ENCODE data around the gene LRRC71. TPM values are rescaled to one million over a fixed set of nuclear protein-coding genes. Genes with fewer than 3 reads are reported as not detected.
"Not testable (repeated sequence)": the region's sequence is repeated elsewhere in the genome, so short reads cannot be mapped to it uniquely, and the experiment has no call there.

The LRRC71 gene
- total RNA-seq, 1 donor from 2014 or later: 2.5 TPM

DNA sequence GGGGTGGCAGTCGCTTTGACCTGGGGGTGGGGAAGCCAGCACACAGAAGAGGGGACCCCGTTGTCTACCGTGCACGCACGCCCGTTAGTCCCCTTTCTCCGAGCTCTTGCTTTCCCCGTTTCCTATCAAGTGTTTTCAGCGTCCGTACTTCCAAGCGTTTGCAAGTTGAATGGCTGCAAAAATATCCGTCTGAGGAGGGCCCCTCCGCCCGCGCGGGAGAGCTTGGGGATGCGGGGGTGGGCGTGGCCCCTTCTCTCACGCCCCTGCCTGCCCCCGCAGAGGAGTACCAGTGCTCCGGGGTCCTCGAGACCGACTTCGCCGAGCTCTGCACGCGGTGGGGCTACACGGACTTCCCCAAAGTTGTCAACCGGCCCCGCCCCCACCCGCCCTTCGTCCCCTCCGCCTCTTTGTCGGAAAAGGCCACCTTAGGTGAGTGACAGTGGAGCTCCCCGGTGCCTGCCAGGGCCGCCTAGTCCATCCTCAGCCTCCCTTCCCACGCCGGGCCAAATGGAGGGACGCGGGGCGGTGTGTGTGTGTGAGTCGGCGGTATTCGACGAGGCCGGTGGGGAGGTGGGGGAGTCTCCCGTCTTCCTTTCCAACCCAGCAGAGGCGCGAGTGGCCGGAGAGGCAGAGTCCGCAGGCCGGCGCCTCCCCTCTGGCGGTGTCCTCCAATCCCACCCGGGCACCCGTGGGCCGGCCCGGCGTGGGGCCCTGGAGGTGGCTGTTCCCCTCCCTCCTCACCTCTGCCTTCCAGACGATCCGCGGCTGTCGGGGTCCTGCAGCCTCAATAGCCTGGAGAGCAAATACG, 3.4 kb downstream of the LRRC71 start:
- intact Hi-C loops (cut with DNase I): no loop called here
- DNase-seq (ENCODE audit: low spot score) (no peak), ATAC-seq (no peak)

DNA sequence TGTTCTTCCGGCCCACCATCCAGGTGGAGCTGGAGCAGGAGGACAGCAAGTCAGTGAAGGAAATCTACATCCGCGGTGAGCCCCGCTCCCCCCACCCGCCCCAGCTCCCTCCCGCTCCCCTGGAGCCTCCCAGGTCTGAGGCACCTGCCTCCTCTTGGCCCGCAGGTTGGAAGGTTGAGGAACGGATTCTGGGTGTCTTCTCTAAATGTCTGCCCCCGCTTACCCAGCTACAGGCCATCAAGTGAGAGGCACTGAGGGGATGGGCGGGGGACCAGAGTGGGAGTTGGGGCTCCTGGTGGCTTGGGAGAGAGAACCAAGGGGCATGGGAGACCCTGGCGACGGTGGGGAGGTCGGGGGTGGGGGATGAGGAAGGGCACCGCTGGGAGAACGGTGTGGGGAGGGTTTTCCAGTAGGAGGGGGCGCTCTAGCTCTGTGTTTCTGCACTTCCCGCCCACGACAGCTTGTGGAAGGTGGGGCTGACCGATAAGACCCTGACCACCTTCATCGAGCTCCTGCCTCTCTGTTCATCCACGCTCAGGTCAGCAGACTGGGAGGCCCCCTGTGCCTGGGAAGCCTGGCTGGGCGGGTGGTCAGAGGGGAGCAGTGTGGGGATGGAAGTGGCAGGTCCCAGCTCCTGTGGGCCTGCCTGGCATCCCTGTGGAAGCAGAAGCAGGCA, 4.2 kb downstream of the LRRC71 start:
- no peak for ATAC-seq
- intact Hi-C loops (cut with DNase I): no loop called here

GRCh38 chr1:156925154-156926010, 5.0 kb downstream of the LRRC71 start:
- intact Hi-C loops (cut with DNase I): no loop called here
- DNase-seq (ENCODE audit: low spot score): no peak
- ATAC-seq: no peak

More for the DNA sequence above, 4.2 kb downstream of the LRRC71 start:
- DNase-seq (ENCODE audit: low spot score): no peak

GRCh38 chr1:156926175-156926574, 5.7 kb downstream of the LRRC71 start:
- DNase-seq (ENCODE audit: low spot score) (no peak), ATAC-seq (no peak)
- intact Hi-C loops (cut with DNase I): no loop called here

- intact Hi-C loops (cut with DNase I); DNase-seq (ENCODE audit: low spot score); ATAC-seq: not testable (repeated sequence)
Measured at GRCh38 chr1:156926695-156927094, 6.3 kb downstream of the LRRC71 start.

- DNase-seq (ENCODE audit: low spot score) (peak; percentile 83), ATAC-seq (peak; percentile 76)
- intact Hi-C loops (cut with DNase I): no loop called here
Measured at GRCh38 chr1:156927215-156928042, 7.0 kb downstream of the LRRC71 start.

GRCh38 chr1:156928043-156928602, 7.7 kb downstream of the LRRC71 start:
- DNase-seq (ENCODE audit: low spot score) (no peak), ATAC-seq (no peak)
- intact Hi-C loops (cut with DNase I): no loop called here

DNA sequence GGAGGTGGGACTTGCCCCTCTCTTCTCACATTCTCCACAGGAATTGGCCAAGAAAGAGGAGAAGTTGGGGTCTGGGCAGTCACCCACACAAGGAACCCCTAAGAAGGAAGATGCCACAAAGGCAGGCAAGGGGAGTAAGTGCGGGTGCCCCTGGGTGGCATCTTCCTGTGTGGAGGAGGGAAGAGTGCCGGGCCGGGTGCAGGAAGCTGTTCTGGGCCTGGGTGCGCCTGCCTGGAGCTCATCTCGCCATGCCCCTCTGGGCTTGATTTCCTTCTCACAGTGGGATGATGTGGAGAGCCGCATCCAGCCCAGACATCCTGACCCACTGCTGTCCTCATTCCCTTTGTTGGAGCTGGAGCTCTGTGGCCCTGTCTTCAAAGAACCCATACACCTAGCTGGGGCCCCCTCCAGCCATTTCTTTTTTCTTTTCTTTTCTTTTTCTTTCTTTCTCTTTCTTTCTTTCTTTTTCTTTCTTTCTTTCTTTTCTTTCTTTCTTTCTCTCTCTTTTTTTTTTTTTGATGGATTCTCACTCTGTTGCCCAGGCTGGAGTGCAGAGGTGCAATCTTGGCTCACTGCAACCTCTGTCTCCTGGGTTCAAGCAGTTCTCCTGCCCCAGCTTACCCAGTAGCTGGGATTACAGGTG, 9.3 kb downstream of the LRRC71 start:
- DNase-seq (ENCODE audit: low spot score): no peak
- ATAC-seq: no peak
- intact Hi-C loops (cut with DNase I): no loop called here

DNA sequence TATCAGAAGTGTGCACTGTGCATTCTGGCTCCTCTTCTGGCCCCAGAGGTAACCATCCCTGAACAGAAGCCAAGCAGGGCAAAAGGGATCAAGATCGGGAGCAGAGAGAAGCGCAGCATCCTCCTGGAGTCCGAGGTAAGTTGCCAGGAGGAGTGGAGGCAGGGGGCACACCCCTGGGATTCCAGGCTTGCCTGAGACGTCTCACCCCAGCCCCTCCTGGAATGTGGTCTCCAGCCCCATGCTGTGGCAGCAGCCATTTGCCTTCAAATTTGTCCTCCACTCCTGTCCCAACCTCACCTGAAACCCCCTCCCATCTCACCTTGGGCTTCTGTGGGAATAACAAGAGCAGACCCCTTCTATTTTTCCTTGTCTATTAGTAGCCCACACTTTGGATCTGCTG, 10.1 kb downstream of the LRRC71 start:
- DNase-seq (ENCODE audit: low spot score) (no peak), ATAC-seq (no peak)
- intact Hi-C loops (cut with DNase I): no loop called here

GRCh38 chr1:156931211-156931952, 10.9 kb downstream of the LRRC71 start:
- ATAC-seq (peak; percentile 56), DNase-seq (ENCODE audit: low spot score) (no peak)
- intact Hi-C loops (cut with DNase I): no loop called here

- ATAC-seq (peak; percentile 7), DNase-seq (ENCODE audit: low spot score) (no peak)
- intact Hi-C loops (cut with DNase I): no loop called here
Measured at GRCh38 chr1:156931974-156932710, 11.7 kb downstream of the LRRC71 start.

DNA sequence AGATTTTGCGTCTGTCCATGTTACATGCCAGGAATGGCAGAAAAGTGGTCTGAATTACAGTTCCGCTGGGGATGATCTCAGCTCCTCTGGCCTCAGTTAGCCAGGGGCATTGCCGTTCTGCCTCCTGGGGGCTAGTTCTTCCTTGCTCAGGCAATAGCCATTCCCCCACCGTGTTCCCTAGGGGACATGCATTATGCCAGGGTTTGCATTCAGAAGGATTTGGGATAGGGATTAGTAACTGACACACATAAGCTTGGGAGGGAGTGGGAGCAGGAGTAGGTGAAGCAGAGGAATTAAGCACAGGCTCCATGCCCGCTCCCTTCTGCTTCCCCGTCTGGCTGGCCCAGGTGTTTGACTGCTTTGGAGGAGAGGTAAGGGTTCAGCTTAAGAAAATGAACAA, 12.7 kb downstream of the LRRC71 start:
- intact Hi-C loops (cut with DNase I): no loop called here
- ATAC-seq (no peak), DNase-seq (ENCODE audit: low spot score) (no peak)

DNA sequence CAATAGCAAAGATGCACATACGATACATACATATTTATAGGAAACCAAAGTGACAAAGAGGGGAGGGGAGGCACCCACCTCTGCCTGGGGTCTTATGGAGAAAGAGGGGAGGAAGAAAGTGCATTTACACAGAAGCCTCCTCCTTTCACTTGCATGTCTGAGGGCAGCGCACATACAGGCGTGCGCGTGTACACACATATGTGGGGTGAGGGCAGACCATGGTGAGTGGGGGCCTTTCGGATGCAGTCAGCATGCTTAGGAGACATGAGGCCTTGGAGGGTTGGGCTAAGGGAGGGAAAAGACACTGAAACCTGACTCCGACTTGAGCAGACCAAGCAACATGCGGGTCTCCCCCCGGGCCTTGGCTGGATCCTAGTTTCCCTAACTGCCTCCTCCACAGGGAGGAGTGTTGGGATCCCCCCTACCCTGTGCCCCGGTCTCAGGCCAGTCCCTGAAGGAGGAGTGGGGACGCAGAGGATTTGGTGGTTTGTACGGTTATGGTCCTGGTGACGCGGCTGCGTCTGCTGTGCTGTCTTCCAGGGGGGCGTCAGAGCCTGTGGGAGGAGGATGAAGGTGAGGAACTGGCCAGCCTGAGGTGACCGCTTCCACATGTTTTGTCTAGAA, 15.2 kb downstream of the LRRC71 start:
- intact Hi-C loops (cut with DNase I): no loop called here
- no peak for ATAC-seq
- no peak for DNase-seq (ENCODE audit: low spot score)

- intact Hi-C loops (cut with DNase I): no loop called here
- ATAC-seq (no peak), DNase-seq (ENCODE audit: low spot score) (no peak)
Measured at GRCh38 chr1:156936191-156936590, 15.8 kb downstream of the LRRC71 start.

DNA sequence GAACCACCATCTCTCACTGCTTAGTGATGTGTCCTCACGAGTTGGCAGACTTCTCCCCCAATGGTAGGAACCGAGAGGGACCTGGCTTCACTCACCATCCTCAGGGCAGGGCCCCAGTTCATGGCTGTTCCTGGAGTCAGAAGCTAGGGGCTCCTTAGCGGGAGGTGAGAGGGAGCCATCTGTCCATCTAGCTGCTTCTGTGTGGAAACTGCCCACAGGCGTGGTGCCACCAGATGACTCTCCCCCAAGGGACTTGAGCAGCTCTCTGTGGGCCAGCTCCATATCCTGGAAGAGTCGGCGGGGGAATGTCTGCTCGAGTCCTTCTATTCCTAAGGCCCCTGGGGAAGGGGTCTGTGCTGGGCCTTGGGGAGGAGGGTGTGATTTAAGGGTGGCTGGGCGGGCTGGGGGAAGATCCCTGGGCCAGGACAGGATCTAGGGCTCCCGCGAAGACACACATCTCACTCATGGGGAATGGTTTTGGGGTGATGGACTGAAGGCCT, 16.3 kb downstream of the LRRC71 start:
- intact Hi-C loops (cut with DNase I): no loop called here
- ATAC-seq: no peak
- DNase-seq (ENCODE audit: low spot score): no peak

DNA sequence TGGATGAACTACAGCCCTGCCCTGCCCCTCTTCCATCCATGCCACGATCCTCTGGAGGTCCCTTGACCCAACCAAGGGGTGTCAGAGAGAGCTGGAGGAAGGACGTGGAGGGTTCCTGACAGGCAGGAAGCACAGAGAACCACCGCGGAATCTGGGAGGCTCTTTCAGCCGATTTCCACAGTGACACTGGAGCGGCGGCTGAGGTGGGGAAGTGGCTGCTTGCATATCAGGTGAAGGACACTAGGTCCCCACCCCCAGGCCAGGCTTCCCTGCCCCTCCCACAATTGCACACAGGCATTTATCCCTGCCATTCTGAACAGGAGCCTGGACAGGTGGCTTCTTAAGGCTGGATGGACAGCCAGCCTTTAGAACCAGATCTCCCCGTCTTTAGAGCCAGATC, 17.5 kb downstream of the LRRC71 start:
- intact Hi-C loops (cut with DNase I): no loop called here
- ATAC-seq (no peak), DNase-seq (ENCODE audit: low spot score) (no peak)

All from sciatic nerve (tissue), 2 donors.